CD14-positive monocyte (primary cell): ENCODE results near the gene ZNF652. TPM values are rescaled to one million over a fixed set of nuclear protein-coding genes. Genes with fewer than 3 reads are reported as not detected.

Experiments
- DNase-seq, 3 donors: peaks; one replicate each; pipeline ENCODE4 v3.0.0-alpha.2; 2011 to 2022
- H2AFZ ChIP-seq: 2 replicates; pipeline ENCODE4 v1.6.0; 2012; ENCODE audit warnings: mild to moderate bottlenecking, low read depth, low read length, inconsistent platforms; ENCODE audit not compliant: insufficient read depth, poor library complexity, severe bottlenecking
- H3K27ac ChIP-seq, 2 donors: 1 replicate in 1 of 2; 2 replicates in 1 of 2; pipeline ENCODE4 v1.5.1; 2012 to 2013; ENCODE audit warnings: low read length in 2 of 2, control low read depth in 1 of 2, inconsistent platforms in 1 of 2, low read depth in 1 of 2, mild to moderate bottlenecking in 1 of 2
- H3K27me3 ChIP-seq, 2 donors: one replicate each; pipeline versions ENCODE4 v1.6.0 to v1.6.1; 2011 to 2013; ENCODE audit warnings: low read length in 2 of 2; ENCODE audit not compliant: control insufficient read depth in 2 of 2, insufficient read depth in 2 of 2
- H3K36me3 ChIP-seq, 2 donors: replicated peaks in 1 of 2; 1 replicate in 1 of 2; 2 replicates in 1 of 2; pipeline versions ENCODE4 v1.5.1 to v1.6.1; 2012 to 2013; ENCODE audit warnings: low read length in 2 of 2, control low read depth in 1 of 2, inconsistent platforms in 1 of 2, mild to moderate bottlenecking in 1 of 2; ENCODE audit not compliant: insufficient read depth in 2 of 2, control insufficient read depth in 1 of 2
- H3K4me1 ChIP-seq, 2 donors: 1 replicate in 1 of 2; 2 replicates in 1 of 2; pipeline versions ENCODE4 v1.5.1 to v1.6.1; 2012 to 2013; ENCODE audit warnings: low read length in 2 of 2, control low read depth in 1 of 2, inconsistent platforms in 1 of 2, mild to moderate bottlenecking in 1 of 2, moderate library complexity in 1 of 2; ENCODE audit not compliant: insufficient read depth in 2 of 2, control insufficient read depth in 1 of 2
- H3K4me2 ChIP-seq: replicated peaks from 2 replicates; pipeline ENCODE3; 2012; ENCODE audit warnings: low read length, moderate library complexity, mild to moderate bottlenecking; ENCODE audit not compliant: poor library complexity, severe bottlenecking; ENCODE audit errors: extremely low read depth
- H3K4me3 ChIP-seq, 3 experiments: fragments of 200-600 bp in 1 of 3; sonication (generic) in 1 of 3; replicated peaks in 1 of 3; 1 replicate in 2 of 3; 2 replicates in 1 of 3; pipeline ENCODE4 v1.5.1; 2011 to 2013; ENCODE audit warnings: low read length in 3 of 3, mild to moderate bottlenecking in 3 of 3, control low read depth in 2 of 3, low read depth in 2 of 3, inconsistent platforms in 1 of 3, moderate library complexity in 1 of 3
- H3K79me2 ChIP-seq: 2 replicates; pipeline ENCODE4 v1.6.0; 2012; ENCODE audit warnings: mild to moderate bottlenecking, control low read depth, inconsistent platforms, low read length, moderate library complexity; ENCODE audit not compliant: insufficient read depth
- H3K9ac ChIP-seq: 2 replicates; pipeline ENCODE4 v1.6.0; 2017; ENCODE audit warnings: low read length, mild to moderate bottlenecking; ENCODE audit not compliant: insufficient read depth, poor library complexity, severe bottlenecking
- H3K9me3 ChIP-seq, 2 donors: replicated peaks in 1 of 2; 1 replicate in 1 of 2; 2 replicates in 1 of 2; pipeline versions ENCODE4 v1.5.1 to v1.6.1; 2012 to 2013; ENCODE audit warnings: low read length in 2 of 2, control low read depth in 1 of 2; ENCODE audit not compliant: control insufficient read depth in 1 of 2, insufficient read depth in 1 of 2
- H4K20me1 ChIP-seq: 2 replicates; pipeline ENCODE4 v1.6.0; 2012; ENCODE audit warnings: mild to moderate bottlenecking, low read length, control low read depth, moderate library complexity; ENCODE audit not compliant: insufficient read depth
- H3K27ac Mint-ChIP-seq, 7 donors: one replicate each; pipeline ENCODE4 v1.8.0; 2020; ENCODE audit warnings: mild to moderate bottlenecking in 7 of 7, mixed read lengths in 7 of 7, moderate library complexity in 6 of 7, inconsistent platforms in 2 of 7
- H3K27me3 Mint-ChIP-seq, 3 donors: one replicate each; pipeline ENCODE4 v1.8.0; 2021 to 2022; ENCODE audit warnings: low read depth in 3 of 3, mild to moderate bottlenecking in 3 of 3, mixed read lengths in 3 of 3, moderate library complexity in 3 of 3, inconsistent platforms in 1 of 3
- H3K36me3 Mint-ChIP-seq, 2 donors: one replicate each; pipeline ENCODE4 v1.8.0; 2020; ENCODE audit warnings: mixed read lengths in 2 of 2, inconsistent platforms in 1 of 2, mild to moderate bottlenecking in 1 of 2
- H3K4me1 Mint-ChIP-seq: one replicate; pipeline ENCODE4 v1.8.0; 2020; ENCODE audit warnings: mild to moderate bottlenecking, mixed read lengths
- H3K4me3 Mint-ChIP-seq, 2 donors: one replicate each; pipeline ENCODE4 v1.8.0; 2020; ENCODE audit warnings: mild to moderate bottlenecking in 2 of 2, mixed read lengths in 2 of 2, moderate library complexity in 1 of 2
- H3K9me3 Mint-ChIP-seq, 7 donors: one replicate each; pipeline ENCODE4 v1.8.0; 2020 to 2022; ENCODE audit warnings: mixed read lengths in 7 of 7, mild to moderate bottlenecking in 6 of 7, moderate library complexity in 6 of 7, inconsistent platforms in 2 of 7
- WGBS: methylation state at CpG from one replicate; pipeline ENCODE4 v1.1.5; 2013; ENCODE audit warnings: missing lambda C conversion rate; ENCODE audit not compliant: insufficient coverage; 5-methylcytosine and 5-hydroxymethylcytosine counted together
- intact Hi-C, 2 donors: fragments of 100-400 bp; cut with micrococcal nuclease; formaldehyde crosslinking; loops; one replicate each; pipeline versions ENCODE4 v1.15.0 to v1.15.1; 2023
- polyA plus RNA-seq, 3 donors: library from polyadenylated mRNA; depleted of rRNA in 1 of 3; unstranded in 2 of 3; stranded (reverse) in 1 of 3; fragments of 300-500 nt in 2 of 3; fragments of >200 nt in 1 of 3; fragmentation: Illumina TruSeq in 2 of 3; gene quantifications; 1 replicate in 2 of 3; 2 replicates in 1 of 3; pipeline ENCODE4 v1.2.3, GENCODE V29; 2012 to 2021
- TF ChIP-seq, protein P1 (sequence below): fragments of 200-600 bp; IDR thresholded peaks from one replicate; pipeline ENCODE4 v1.8.0; 2022; ENCODE audit warnings: antibody characterized with exemption, mild to moderate bottlenecking

The ZNF652 gene
- polyA plus RNA-seq, 3 donors, result 16.9 to 19.8 (median 18.8) TPM

DNA sequence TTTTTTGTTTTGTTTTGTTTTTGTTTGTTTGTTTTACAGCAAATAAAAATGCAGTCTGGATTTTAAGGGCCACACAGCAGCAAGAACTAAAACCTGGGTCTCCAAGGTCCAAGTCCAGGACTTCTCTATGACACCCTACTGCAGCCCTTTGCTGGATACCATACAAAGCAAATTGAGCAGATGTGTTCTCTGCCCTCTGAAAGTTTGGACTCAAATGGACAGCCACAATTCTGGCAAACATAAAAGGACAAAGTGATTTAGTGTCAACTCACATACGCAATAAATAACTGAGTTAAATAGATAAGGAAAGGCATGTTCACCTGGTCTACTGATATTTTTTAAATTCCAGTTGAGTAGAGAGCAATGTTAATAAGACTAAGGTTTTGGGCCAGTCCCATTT lies 7.7 kb upstream of the ZNF652 start:
- Histone ChIP-seq H3K9me3 (no peaks in the 10 kb centered on the region), H3K36me3 (no peaks in the 10 kb centered on the region), H3K4me1 (peaks cover 29 to 43% of the 10 kb centered on the region in 2 donors), H4K20me1 (no peaks in the 10 kb centered on the region), H2AFZ (no peak overlapping the region), H3K27ac (no peak overlapping the region), H3K27me3 (no peaks in the 10 kb centered on the region), H3K4me2 (no peak overlapping the region), H3K79me2 (no peaks in the 10 kb centered on the region), H3K9ac (no peak overlapping the region), H3K4me3 (no peak overlapping the region)
- no CpG with 5 or more reads among the region's 1 CpG for WGBS
- TF ChIP-seq, protein P1, sequence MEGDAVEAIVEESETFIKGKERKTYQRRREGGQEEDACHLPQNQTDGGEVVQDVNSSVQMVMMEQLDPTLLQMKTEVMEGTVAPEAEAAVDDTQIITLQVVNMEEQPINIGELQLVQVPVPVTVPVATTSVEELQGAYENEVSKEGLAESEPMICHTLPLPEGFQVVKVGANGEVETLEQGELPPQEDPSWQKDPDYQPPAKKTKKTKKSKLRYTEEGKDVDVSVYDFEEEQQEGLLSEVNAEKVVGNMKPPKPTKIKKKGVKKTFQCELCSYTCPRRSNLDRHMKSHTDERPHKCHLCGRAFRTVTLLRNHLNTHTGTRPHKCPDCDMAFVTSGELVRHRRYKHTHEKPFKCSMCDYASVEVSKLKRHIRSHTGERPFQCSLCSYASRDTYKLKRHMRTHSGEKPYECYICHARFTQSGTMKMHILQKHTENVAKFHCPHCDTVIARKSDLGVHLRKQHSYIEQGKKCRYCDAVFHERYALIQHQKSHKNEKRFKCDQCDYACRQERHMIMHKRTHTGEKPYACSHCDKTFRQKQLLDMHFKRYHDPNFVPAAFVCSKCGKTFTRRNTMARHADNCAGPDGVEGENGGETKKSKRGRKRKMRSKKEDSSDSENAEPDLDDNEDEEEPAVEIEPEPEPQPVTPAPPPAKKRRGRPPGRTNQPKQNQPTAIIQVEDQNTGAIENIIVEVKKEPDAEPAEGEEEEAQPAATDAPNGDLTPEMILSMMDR, result no peak
- Mint-ChIP-seq H3K4me3 (no peak overlapping the region), H3K9me3 (no peaks in the 10 kb centered on the region), H3K4me1 (peaks cover 38% of the 10 kb centered on the region), H3K27me3 (peaks cover 0 to 2% (median 0%) of the 10 kb centered on the region in 3 donors), H3K27ac (no peak overlapping the region), H3K36me3 (peaks cover 7% of the 10 kb centered on the region in 2 donors)
- intact Hi-C loops, result no loop called here
- no peak for DNase-seq

DNA sequence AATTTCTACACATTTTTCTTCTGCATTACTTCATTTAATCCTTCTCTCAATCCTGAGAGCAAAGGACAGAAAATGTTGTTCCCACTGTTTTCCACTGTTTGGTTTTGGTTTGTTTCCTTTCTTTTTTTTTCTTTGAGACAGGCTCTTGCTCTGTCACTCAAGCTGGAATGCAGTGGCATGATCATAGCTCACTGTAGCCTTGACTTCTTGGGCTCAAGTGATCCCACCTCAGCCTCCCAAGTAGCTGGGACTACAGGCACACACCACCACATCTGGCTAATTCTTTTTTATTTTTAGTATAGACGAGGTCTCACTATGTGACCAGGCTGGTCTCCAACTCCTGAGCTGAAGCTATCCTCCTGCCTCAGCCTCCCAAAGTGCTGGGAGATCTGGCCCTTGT lies 7.0 kb upstream of the ZNF652 start:
- peaks cover 7% of the 10 kb centered on the region in 2 donors for H3K36me3 Mint-ChIP-seq
- Histone ChIP-seq H3K36me3 (no peaks in the 10 kb centered on the region), H3K27ac (no peak overlapping the region), H3K9ac (no peak overlapping the region), H3K79me2 (no peaks in the 10 kb centered on the region), H3K4me1 (peaks cover 29 to 43% of the 10 kb centered on the region in 2 donors), H3K4me2 (no peak overlapping the region), H3K27me3 (no peaks in the 10 kb centered on the region), H2AFZ (no peak overlapping the region), H3K9me3 (no peaks in the 10 kb centered on the region), H3K4me3 (no peak overlapping the region), H4K20me1 (no peaks in the 10 kb centered on the region)
- H3K4me3 Mint-ChIP-seq, result no peak overlapping the region
- no peak overlapping the region for H3K27ac Mint-ChIP-seq
- DNase-seq, result no peak
- WGBS, result no CpG with 5 or more reads among the region's 1 CpG
- H3K9me3 Mint-ChIP-seq, result peaks cover 0 to 2% (median 0%) of the 10 kb centered on the region in 7 donors
- TF ChIP-seq, protein P1, result no peak
- peaks cover 38% of the 10 kb centered on the region for H3K4me1 Mint-ChIP-seq
- H3K27me3 Mint-ChIP-seq, result peaks cover 0 to 2% (median 0%) of the 10 kb centered on the region in 3 donors
- intact Hi-C loops, result no loop called here
